ENCODE measurements around the gene TMEM74B. TPM values are rescaled to one million over a fixed set of nuclear protein-coding genes. Genes with fewer than 3 reads are reported as not detected.

TMEM74B gene
- not detected for total RNA-seq (2013)
- polyA plus RNA-seq (not detected), polyA minus RNA-seq (0.08 TPM in 1 of 2 replicates, not detected in the other), total RNA-seq (0 to 0.48 (median 0) reads per million in 11 experiments)

DNA sequence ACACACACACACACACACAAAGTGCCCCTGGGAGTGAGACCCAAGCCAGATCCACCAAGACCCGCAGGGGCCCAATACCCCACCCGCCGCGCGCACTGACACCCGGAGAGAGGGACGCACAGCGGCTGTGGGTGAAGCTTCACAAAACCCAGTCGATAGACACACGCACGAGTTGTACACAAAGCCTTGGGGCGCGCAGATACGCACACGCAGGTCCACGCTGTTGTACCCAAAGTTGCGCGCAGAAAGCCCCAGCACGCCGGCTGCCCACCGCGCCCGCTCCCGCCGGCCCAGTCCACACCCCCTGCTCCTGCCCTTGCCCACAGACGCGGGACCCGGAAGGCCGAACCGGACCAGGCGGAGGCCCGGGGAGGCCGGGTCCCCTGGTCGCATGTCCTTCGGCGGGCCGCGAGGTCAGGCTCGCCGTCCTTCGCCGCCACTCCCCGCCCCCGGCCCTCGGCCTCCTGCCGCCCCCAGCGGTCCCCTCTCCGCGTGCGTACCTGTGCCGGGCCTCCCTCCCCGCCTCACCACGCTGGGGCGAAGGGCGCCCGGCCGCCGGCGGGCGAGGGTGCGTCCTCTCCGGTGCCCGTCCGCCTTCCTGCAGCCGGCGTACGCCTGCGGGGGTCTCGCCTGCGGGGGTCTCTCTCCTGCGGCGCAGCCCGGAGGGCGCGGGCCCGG is at the start of gene TMEM74B:
TSS of gene TMEM74B (minus strand) at position 344 of the 678 bp plus-strand sequence. CDS start 1,180 bp downstream, outside the sequence.
- Histone ChIP-seq H3K27ac (ENCODE audit: low read depth in 1 of 2, low read length in 2 of 2) (no peak within 1 kb of the TSS), H3K4me1 (ENCODE audit: control insufficient read depth in 1 of 2, insufficient read depth in 2 of 2, low read length in 2 of 2) (peaks cover 7 to 14% of the 10 kb centered on the region in 2 donors), H2AFZ (ENCODE audit: insufficient read depth, low read depth, low read length, poor library complexity, severe bottlenecking) (no peak within 1 kb of the TSS), H3K4me2 (replicated peaks; ENCODE audit: extremely low read depth, low read length, poor library complexity, severe bottlenecking) (peak within 1 kb of the TSS; percentile 36), H3K79me2 (ENCODE audit: insufficient read depth, low read length) (no peaks in the 10 kb centered on the region), H3K9ac (ENCODE audit: insufficient read depth, low read length, poor library complexity, severe bottlenecking) (no peak within 1 kb of the TSS), H4K20me1 (ENCODE audit: insufficient read depth, low read length) (no peaks in the 10 kb centered on the region), H3K36me3 (replicated peaks in 1 of 2; ENCODE audit: control insufficient read depth in 1 of 2, insufficient read depth in 2 of 2, low read length in 2 of 2) (no peaks in the 10 kb centered on the region), H3K4me3 (replicated peaks in 1 of 3; ENCODE audit: low read depth in 2 of 3, low read length in 3 of 3) (no peak within 1 kb of the TSS), H3K9me3 (replicated peaks in 1 of 2; ENCODE audit: control insufficient read depth in 1 of 2, insufficient read depth in 1 of 2, low read length in 2 of 2) (no peaks in the 10 kb centered on the region), H3K27me3 (ENCODE audit: control insufficient read depth in 2 of 2, insufficient read depth in 2 of 2, low read length in 2 of 2) (peaks cover 25 to 37% of the 10 kb centered on the region in 2 donors)
- DNase-seq = no peak
- Mint-ChIP-seq H3K36me3 (peaks cover 5 to 16% of the 10 kb centered on the region in 2 donors), H3K27ac (no peak within 1 kb of the TSS), H3K4me1 (peaks cover 19% of the 10 kb centered on the region), H3K4me3 (peak within 1 kb of the TSS; percentile 63 to 86), H3K9me3 (peaks cover under 1 to 11% (median 5%) of the 10 kb centered on the region in 7 donors), H3K27me3 (ENCODE audit: low read depth in 3 of 3) (peaks cover 30 to 33% (median 32%) of the 10 kb centered on the region in 3 donors)
- WGBS (ENCODE audit: insufficient coverage) = 2% methylated on average over 74 of the region's 76 CpGs
- intact Hi-C loops (cut with micrococcal nuclease) = no loop called here
- TF ChIP-seq, protein P1, sequence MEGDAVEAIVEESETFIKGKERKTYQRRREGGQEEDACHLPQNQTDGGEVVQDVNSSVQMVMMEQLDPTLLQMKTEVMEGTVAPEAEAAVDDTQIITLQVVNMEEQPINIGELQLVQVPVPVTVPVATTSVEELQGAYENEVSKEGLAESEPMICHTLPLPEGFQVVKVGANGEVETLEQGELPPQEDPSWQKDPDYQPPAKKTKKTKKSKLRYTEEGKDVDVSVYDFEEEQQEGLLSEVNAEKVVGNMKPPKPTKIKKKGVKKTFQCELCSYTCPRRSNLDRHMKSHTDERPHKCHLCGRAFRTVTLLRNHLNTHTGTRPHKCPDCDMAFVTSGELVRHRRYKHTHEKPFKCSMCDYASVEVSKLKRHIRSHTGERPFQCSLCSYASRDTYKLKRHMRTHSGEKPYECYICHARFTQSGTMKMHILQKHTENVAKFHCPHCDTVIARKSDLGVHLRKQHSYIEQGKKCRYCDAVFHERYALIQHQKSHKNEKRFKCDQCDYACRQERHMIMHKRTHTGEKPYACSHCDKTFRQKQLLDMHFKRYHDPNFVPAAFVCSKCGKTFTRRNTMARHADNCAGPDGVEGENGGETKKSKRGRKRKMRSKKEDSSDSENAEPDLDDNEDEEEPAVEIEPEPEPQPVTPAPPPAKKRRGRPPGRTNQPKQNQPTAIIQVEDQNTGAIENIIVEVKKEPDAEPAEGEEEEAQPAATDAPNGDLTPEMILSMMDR (IDR thresholded peaks at IDR 0.05) = no peak

DNA sequence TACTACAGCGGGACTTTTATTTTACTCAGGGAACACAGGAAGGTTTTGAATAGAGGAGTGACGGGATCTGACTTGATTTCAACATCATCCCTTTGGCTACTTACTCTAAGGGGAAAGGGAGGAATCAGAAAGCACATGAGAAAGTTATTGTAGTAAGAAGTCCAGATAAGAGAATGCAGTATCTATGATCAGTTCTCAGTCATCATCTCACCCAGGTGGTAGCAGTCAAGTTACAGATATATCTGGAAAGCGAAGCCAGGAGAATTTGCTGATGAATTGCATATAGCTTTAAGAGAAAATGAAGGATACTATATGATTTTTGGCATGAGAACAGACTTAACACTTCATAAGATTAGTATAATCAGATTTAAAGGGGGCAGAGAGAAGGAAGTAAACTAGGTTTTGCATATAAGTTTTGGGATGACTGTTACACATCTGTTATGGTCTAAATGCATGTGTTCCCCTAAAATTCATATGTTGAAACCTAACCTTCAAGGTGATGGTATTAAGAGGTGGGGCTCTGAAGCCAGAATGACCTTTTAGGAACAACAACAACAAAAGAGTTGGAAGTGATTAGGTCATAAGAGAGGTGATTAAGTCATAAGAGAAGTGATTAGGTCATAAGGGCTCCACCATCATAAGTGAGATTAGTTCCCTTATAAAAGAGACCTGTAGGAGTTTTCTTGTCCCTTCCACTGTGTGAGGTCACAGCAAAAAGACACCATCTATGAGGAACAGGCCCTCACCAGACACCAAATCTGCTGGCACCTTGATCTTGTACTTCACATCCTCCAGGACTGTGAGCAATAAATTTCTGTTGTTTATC is 47.7 kb upstream of the TMEM74B start:
- TF ChIP-seq, protein P1 (IDR thresholded peaks at IDR 0.05) = no peak
- Mint-ChIP-seq H3K27me3 (ENCODE audit: low read depth in 3 of 3) (peaks cover 22 to 44% (median 29%) of the 10 kb centered on the region in 3 donors), H3K9me3 (peaks cover 0 to 3% (median 0%) of the 10 kb centered on the region in 7 donors), H3K4me3 (no peak overlapping the region), H3K27ac (no peak overlapping the region), H3K4me1 (no peaks in the 10 kb centered on the region), H3K36me3 (no peaks in the 10 kb centered on the region)
- Histone ChIP-seq H3K27ac (ENCODE audit: low read depth in 1 of 2, low read length in 2 of 2) (no peak overlapping the region), H2AFZ (ENCODE audit: insufficient read depth, low read depth, low read length, poor library complexity, severe bottlenecking) (no peak overlapping the region), H4K20me1 (ENCODE audit: insufficient read depth, low read length) (no peaks in the 10 kb centered on the region), H3K27me3 (ENCODE audit: control insufficient read depth in 2 of 2, insufficient read depth in 2 of 2, low read length in 2 of 2) (peaks cover 44 to 56% of the 10 kb centered on the region in 2 donors), H3K9me3 (replicated peaks in 1 of 2; ENCODE audit: control insufficient read depth in 1 of 2, insufficient read depth in 1 of 2, low read length in 2 of 2) (no peaks in the 10 kb centered on the region), H3K9ac (ENCODE audit: insufficient read depth, low read length, poor library complexity, severe bottlenecking) (no peak overlapping the region), H3K4me3 (replicated peaks in 1 of 3; ENCODE audit: low read depth in 2 of 3, low read length in 3 of 3) (no peak overlapping the region), H3K4me1 (ENCODE audit: control insufficient read depth in 1 of 2, insufficient read depth in 2 of 2, low read length in 2 of 2) (no peaks in the 10 kb centered on the region), H3K36me3 (replicated peaks in 1 of 2; ENCODE audit: control insufficient read depth in 1 of 2, insufficient read depth in 2 of 2, low read length in 2 of 2) (no peaks in the 10 kb centered on the region), H3K4me2 (replicated peaks; ENCODE audit: extremely low read depth, low read length, poor library complexity, severe bottlenecking) (no peak overlapping the region), H3K79me2 (ENCODE audit: insufficient read depth, low read length) (no peaks in the 10 kb centered on the region)
- WGBS (ENCODE audit: insufficient coverage) = 67% methylated on average over 2 of the region's 3 CpGs
- intact Hi-C loops (cut with micrococcal nuclease) = no loop called here
- no peak for DNase-seq

Data from CD14-positive monocyte (primary cell).